ENCODE data around the gene LAGE3.

The LAGE3 gene

DNA sequence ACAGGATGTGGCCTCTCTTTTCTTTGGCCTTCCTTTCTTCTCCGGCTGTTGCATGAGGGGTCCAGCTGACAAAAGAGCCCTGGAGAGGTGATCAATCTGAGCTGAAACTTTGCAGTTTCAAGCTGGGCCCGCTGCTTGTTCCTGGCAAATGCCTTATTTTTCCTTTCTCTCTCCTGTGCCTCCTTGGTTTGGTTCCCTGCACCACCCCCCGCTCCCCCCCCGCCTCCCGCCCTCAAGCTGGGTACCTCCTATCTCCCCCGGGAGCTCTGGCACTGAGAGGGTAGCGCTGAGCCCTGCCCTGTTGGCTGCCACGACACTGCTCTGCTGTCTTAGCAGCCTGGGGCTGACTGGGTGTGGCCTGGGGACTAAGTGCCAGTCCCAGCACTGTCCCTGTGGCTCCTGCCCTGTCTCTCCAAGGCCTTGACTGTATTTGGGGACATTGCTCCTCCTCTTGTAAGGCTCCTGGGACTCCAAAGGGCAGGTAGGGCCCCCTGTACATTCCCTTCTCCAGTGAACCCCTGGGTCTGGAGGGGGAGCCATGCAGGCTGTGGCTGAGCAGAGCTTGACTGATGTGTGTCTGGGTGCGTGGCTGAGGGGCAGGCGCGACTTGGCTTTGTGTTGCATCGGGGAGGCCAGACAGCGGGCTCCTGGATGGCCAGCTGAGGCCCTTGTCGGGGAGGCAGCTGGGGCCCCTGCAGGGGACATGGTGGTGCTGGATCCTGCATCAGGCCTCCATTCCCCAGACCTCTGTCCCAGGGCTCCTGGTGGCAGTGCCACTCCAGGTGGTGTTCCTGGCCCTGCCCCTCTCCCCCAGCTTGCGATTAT, 19.9 kb downstream of the LAGE3 start:
- H3K4me1 ChIP-seq = peaks cover 9% of the 10 kb centered on the region
- TF ChIP-seq, protein P1, sequence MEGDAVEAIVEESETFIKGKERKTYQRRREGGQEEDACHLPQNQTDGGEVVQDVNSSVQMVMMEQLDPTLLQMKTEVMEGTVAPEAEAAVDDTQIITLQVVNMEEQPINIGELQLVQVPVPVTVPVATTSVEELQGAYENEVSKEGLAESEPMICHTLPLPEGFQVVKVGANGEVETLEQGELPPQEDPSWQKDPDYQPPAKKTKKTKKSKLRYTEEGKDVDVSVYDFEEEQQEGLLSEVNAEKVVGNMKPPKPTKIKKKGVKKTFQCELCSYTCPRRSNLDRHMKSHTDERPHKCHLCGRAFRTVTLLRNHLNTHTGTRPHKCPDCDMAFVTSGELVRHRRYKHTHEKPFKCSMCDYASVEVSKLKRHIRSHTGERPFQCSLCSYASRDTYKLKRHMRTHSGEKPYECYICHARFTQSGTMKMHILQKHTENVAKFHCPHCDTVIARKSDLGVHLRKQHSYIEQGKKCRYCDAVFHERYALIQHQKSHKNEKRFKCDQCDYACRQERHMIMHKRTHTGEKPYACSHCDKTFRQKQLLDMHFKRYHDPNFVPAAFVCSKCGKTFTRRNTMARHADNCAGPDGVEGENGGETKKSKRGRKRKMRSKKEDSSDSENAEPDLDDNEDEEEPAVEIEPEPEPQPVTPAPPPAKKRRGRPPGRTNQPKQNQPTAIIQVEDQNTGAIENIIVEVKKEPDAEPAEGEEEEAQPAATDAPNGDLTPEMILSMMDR (IDR thresholded peaks at IDR 0.05; ENCODE audit: low read depth, low read length) = no peak
- H3K4me3 ChIP-seq (ENCODE audit: low read depth, low read length) = peak overlapping the region; percentile 65
- peak; percentile 68 for DNase-seq
- no peaks in the 10 kb centered on the region for H3K27me3 ChIP-seq
- peaks cover 5% of the 10 kb centered on the region; the same call in 1 of the 2 replicates for H3K36me3 ChIP-seq
- H3K9me3 ChIP-seq = no peaks in the 10 kb centered on the region

DNA sequence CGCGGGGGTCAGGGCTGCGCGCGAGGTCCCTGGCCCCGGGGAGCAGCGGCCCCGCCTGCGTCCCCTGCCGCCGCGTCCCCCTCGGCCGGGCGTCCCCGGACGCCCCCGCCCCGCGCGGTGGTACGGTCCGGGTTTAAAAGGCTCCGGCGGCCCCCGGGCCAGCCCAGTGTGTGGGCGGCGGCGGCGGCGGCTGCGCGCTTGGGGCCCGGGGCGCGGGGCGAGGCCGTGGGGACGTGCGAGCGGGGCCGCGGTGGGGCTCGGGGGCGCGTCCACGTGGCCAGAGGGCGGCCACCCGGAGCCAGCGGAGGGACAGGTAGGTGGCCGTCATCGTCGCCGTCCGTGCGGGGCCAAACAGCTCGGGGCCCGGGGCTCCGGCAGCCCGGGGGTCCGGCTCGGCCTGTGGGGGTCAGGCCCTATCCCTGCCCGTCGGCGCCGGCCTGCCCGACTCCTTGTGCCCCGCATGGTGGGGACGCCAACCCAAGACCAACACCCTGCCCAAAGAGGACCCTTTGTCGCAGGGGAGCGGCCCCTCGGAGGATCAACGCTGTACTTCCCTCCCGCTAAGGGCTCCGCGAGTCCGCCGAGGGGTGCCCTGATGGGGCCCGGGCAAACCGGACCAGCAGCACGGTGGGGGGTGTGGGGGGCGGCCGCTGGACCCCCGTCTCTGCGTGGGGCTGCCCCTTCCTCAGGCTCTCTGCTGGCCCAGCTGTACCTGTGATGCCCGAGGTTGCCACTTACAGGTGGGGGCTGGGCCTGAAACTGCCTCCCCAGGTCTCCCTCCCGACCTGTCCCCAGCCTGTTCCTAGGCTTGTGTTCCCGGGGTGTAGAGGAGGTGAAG, 20.7 kb downstream of the LAGE3 start, which contains the start of gene PLXNA3:
PLXNA3 (plus strand) TSS at position 166 of the 838 bp plus-strand sequence. CDS start 1,903 bp downstream, outside the sequence.
- H3K9me3 ChIP-seq = no peaks in the 10 kb centered on the region
- peak; percentile 55 for DNase-seq

DNA sequence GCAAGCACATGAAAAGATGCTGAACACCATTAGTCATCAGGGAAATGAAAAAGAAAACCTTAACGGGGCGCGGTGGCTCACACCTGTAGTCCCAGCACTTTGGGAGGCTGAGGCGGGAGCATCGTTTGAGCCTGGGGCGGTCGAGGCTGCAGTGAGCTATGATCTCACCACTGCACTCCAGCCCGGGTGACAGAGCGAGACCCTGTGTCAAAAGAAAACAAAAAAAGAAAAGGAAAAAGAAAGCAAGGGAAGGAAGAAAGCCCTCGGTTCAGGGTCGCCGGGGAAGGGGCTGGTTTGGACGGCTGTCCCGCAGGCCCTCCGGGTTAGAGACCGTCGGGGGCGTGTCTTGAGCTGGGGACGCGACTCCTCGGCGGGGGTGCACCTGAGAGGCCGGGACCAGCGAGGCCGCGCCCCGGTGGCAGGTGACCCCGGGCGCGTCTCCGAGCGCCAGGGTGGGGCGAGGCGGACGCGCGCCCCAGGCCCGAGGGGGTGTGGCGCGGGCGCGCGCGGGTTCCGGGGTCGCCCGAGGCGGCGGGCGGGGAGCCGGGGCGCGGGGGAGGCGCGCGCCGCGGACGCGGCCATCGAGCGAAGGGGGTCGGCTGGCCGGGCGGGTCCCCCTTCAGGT, 21.5 kb downstream of the LAGE3 start:
- peak overlapping the region; percentile 43 for H3K4me3 ChIP-seq (ENCODE audit: low read depth, low read length)
- H3K36me3 ChIP-seq = peaks cover 5% of the 10 kb centered on the region; the same call in 1 of the 2 replicates
- H3K27me3 ChIP-seq = no peaks in the 10 kb centered on the region
- no peaks in the 10 kb centered on the region for H3K9me3 ChIP-seq
- TF ChIP-seq, protein P1 (IDR thresholded peaks at IDR 0.05; ENCODE audit: low read depth, low read length) = no peak
- peaks cover 9% of the 10 kb centered on the region for H3K4me1 ChIP-seq
- peak; percentile 35 for DNase-seq

More for the DNA sequence above, 20.7 kb downstream of the LAGE3 start, which contains the start of gene PLXNA3:
- H3K4me3 ChIP-seq (ENCODE audit: low read depth, low read length) = peak within 1 kb of the TSS; percentile 65
- H3K27me3 ChIP-seq = no peaks in the 10 kb centered on the region
- peaks cover 5% of the 10 kb centered on the region; the same call in 1 of the 2 replicates for H3K36me3 ChIP-seq
- TF ChIP-seq, protein P1 (IDR thresholded peaks at IDR 0.05; ENCODE audit: low read depth, low read length) = no peak
- H3K4me1 ChIP-seq = peaks cover 9% of the 10 kb centered on the region

DNA sequence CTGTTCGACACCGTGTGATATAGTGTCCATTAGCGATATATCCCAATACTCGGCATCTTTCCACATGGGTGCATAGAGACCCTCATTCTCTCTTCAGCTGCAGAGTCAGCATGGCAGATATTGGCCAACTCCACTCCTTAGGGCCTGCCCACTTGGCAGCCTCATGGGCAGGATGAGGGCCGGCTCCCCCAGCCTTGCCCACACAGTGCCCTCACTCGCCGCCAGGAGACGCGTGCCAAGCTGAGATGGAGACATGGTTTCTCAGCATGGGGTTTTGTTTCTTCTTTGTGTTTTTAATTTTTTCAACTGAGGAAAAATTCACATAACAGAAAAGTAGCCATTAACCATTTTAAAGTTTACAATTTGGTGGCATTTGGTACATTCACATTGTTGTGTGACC, 26.3 kb downstream of the LAGE3 start:
- Histone ChIP-seq H3K36me3 (peaks cover 3% of the 10 kb centered on the region; the same call in 1 of the 2 replicates), H3K27me3 (no peaks in the 10 kb centered on the region)
- DNase-seq = no peak

DNA sequence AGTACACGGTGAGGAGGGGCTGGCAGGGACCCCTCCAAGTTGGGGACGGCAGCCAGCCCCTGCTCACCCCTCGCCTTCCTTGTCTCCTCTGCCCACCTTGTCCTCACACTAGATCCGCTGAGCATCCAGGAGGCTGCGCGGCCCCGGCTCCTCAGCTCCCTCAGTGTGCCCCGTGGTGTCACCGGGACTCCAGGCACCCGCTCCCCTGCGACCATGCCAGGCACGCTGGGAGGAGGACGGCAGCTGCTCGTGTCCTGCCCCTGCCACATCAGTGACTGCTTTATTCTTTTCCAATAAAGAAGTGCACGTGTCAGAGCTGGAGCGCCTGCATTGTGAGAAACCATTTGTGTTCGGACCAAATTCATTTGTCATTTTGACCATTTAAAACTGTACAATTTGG, 28.8 kb downstream of the LAGE3 start:
- no peaks in the 10 kb centered on the region for H3K9me3 ChIP-seq
- H3K27me3 ChIP-seq = no peaks in the 10 kb centered on the region
- TF ChIP-seq, protein P1 (IDR thresholded peaks at IDR 0.05; ENCODE audit: low read depth, low read length) = no peak
- DNase-seq = no peak
- no peaks in the 10 kb centered on the region for H3K4me1 ChIP-seq
- H3K4me3 ChIP-seq (ENCODE audit: low read depth, low read length) = no peak overlapping the region
- H3K36me3 ChIP-seq = peaks cover 3% of the 10 kb centered on the region

More for the DNA sequence above, 26.3 kb downstream of the LAGE3 start:
- Histone ChIP-seq H3K9me3 (no peaks in the 10 kb centered on the region), H3K4me1 (no peaks in the 10 kb centered on the region), H3K4me3 (ENCODE audit: low read depth, low read length) (no peak overlapping the region)
- TF ChIP-seq, protein P1 (IDR thresholded peaks at IDR 0.05; ENCODE audit: low read depth, low read length) = no peak

Data from BE2C (cell line).